HepG2 (cell line): ENCODE measurements around the gene ROMO1. TPM values are rescaled to one million over a fixed set of nuclear protein-coding genes. Genes with fewer than 3 reads are reported as not detected.

Source experiments
- BCL3 ChIP-seq: sonication (generic); formaldehyde crosslinking; IDR thresholded peaks from 2 replicates; pipeline ENCODE4 v1.5.1; 2020; ENCODE audit warnings: mild to moderate bottlenecking, missing genetic modification reagents, moderate library complexity
- CHD2 ChIP-seq: IDR thresholded peaks from 2 replicates; pipeline ENCODE4 v1.6.1; 2011; ENCODE audit warnings: low read depth, low read length, improper control_type of control experiment
- EEA1 ChIP-seq: sonication (generic); formaldehyde crosslinking; IDR thresholded peaks from 2 replicates; pipeline ENCODE4 v1.5.1; 2020; ENCODE audit warnings: mild to moderate bottlenecking, missing genetic modification reagents, borderline replicate concordance
- EP300 ChIP-seq, 3 experiments: sonication (generic) in 1 of 3; formaldehyde crosslinking in 1 of 3; IDR thresholded peaks; 2 replicates each; pipeline versions ENCODE4 v1.5.1 to v1.6.1; 2011 to 2020; ENCODE audit warnings: low read depth in 2 of 3, low read length in 2 of 3, borderline replicate concordance in 1 of 3, improper control_type of control experiment in 1 of 3, mild to moderate bottlenecking in 1 of 3, missing genetic modification reagents in 1 of 3, moderate library complexity in 1 of 3
- GABPB1 ChIP-seq: IDR thresholded peaks from 2 replicates; pipeline ENCODE4 v1.6.1; 2016; ENCODE audit warnings: mild to moderate bottlenecking, missing genetic modification reagents, moderate library complexity, missing compliant biosample characterization
- GMEB2 ChIP-seq: IDR thresholded peaks from 2 replicates; pipeline ENCODE4 v1.6.1; 2016; ENCODE audit warnings: missing biosample characterization, missing genetic modification reagents, low read depth
- HHEX ChIP-seq: IDR thresholded peaks from 2 replicates; pipeline ENCODE4 v1.6.1; 2016; ENCODE audit warnings: control low read depth
- KLF15 ChIP-seq: sonication (generic); formaldehyde crosslinking; IDR thresholded peaks from 2 replicates; pipeline ENCODE4 v1.8.1; 2023; ENCODE audit warnings: borderline replicate concordance, mild to moderate bottlenecking, inconsistent platforms, missing genetic modification reagents, mixed read lengths
- KMT2B ChIP-seq: IDR thresholded peaks from 2 replicates; pipeline ENCODE4 v1.6.1; 2016; ENCODE audit warnings: missing genetic modification reagents, missing compliant biosample characterization
- MYC ChIP-seq: sonication (generic); formaldehyde crosslinking; IDR thresholded peaks from 2 replicates; pipeline ENCODE4 v1.9.0; 2021; ENCODE audit warnings: missing genetic modification reagents, borderline replicate concordance
- PAWR ChIP-seq: sonication (generic); formaldehyde crosslinking; IDR thresholded peaks from 2 replicates; pipeline ENCODE4 v1.4.0; 2020; ENCODE audit warnings: missing genetic modification reagents, mild to moderate bottlenecking, borderline replicate concordance
- PRPF4 ChIP-seq: fragments of 200-400 bp; formaldehyde crosslinking; IDR thresholded peaks from 2 replicates; pipeline ENCODE4 v1.6.1; 2016; ENCODE audit warnings: low read length, low read depth; ENCODE audit not compliant: poor library complexity, severe bottlenecking
- SMARCC2 ChIP-seq: fragments of 450-650 bp; IDR thresholded peaks from 2 replicates; pipeline ENCODE4 v1.6.1; 2017; ENCODE audit warnings: antibody characterized with exemption, mild to moderate bottlenecking
- ZBTB26 ChIP-seq: IDR thresholded peaks from 2 replicates; pipeline ENCODE4 v1.6.1; 2016; ENCODE audit warnings: missing compliant biosample characterization, missing genetic modification reagents, borderline replicate concordance
- ZBTB3 ChIP-seq: sonication (generic); formaldehyde crosslinking; IDR thresholded peaks from 2 replicates; pipeline ENCODE4 v1.4.0; 2020; ENCODE audit warnings: low read depth, mild to moderate bottlenecking, moderate library complexity, missing genetic modification reagents, borderline replicate concordance
- ZBTB7B ChIP-seq: sonication (generic); formaldehyde crosslinking; IDR thresholded peaks from 2 replicates; pipeline ENCODE4 v1.4.0; 2020; ENCODE audit warnings: missing genetic modification reagents
- ZFX ChIP-seq: sonication (generic); formaldehyde crosslinking; IDR thresholded peaks from 2 replicates; pipeline ENCODE4 v1.4.0; 2020; ENCODE audit warnings: mild to moderate bottlenecking, low read depth, missing genetic modification reagents, moderate library complexity
- ZNF121 ChIP-seq: sonication (generic); formaldehyde crosslinking; IDR thresholded peaks from 2 replicates; pipeline ENCODE4 v1.5.0; 2020; ENCODE audit warnings: mild to moderate bottlenecking, missing genetic modification reagents
- ZNF124 ChIP-seq: sonication (generic); formaldehyde crosslinking; IDR thresholded peaks from 2 replicates; pipeline ENCODE4 v1.4.0; 2020; ENCODE audit warnings: missing genetic modification reagents
- ZNF138 ChIP-seq: sonication (generic); formaldehyde crosslinking; IDR thresholded peaks from 2 replicates; pipeline ENCODE4 v1.5.0; 2020; ENCODE audit warnings: mild to moderate bottlenecking, low read depth, missing genetic modification reagents
- ZNF225 ChIP-seq: sonication (generic); formaldehyde crosslinking; IDR thresholded peaks from 2 replicates; pipeline ENCODE4 v1.4.0; 2020; ENCODE audit warnings: mild to moderate bottlenecking, missing genetic modification reagents
- ZNF549 ChIP-seq: sonication (generic); formaldehyde crosslinking; IDR thresholded peaks from 2 replicates; pipeline ENCODE4 v1.5.0; 2020; ENCODE audit warnings: missing genetic modification reagents
- ZNF773 ChIP-seq: sonication (generic); formaldehyde crosslinking; IDR thresholded peaks from 2 replicates; pipeline ENCODE4 v1.4.0; 2020; ENCODE audit warnings: missing genetic modification reagents, borderline replicate concordance
- ZNF841 ChIP-seq: sonication (generic); formaldehyde crosslinking; IDR thresholded peaks from 2 replicates; pipeline ENCODE4 v1.8.1; 2023; ENCODE audit warnings: missing genetic modification reagents, borderline replicate concordance
- ZNF883 ChIP-seq: sonication (generic); formaldehyde crosslinking; IDR thresholded peaks from 2 replicates; pipeline ENCODE4 v1.5.1; 2020; ENCODE audit warnings: mild to moderate bottlenecking, missing genetic modification reagents; ENCODE audit errors: not compliant biosample characterization
- polyA plus RNA-seq, 8 experiments: library from polyadenylated mRNA; depleted of rRNA in 3 of 8; stranded (reverse) in 7 of 8; unstranded in 1 of 8; fragments of >200 nt; fragmentation: Illumina TruSeq in 4 of 8; extraction: Trizol in 4 of 8; gene quantifications; 2 replicates each; pipeline versions ENCODE4 v1.2.1 to v1.2.3, GENCODE V29; 2011 to 2016; ENCODE audit warnings: low read depth in 4 of 8, missing spikeins in 1 of 8, mixed read lengths in 1 of 8; ENCODE audit not compliant: insufficient read depth in 1 of 8
- total RNA-seq, 5 experiments: library from RNA; depleted of rRNA; stranded (reverse); fragments of >200 nt; fragmentation: Illumina TruSeq; extraction: Trizol; gene quantifications; 2 replicates each; pipeline ENCODE4 v1.2.3, GENCODE V29; 2016; ENCODE audit warnings: low read depth in 1 of 5

Gene ROMO1
- total and polyA plus RNA-seq, 2 of the 13 experiments (the other 11 are each of a cell fraction or from before 2014, with no cell fraction given) = 636 to 755 TPM

GRCh38 chr20:35699127-35699956 lies at the start of gene ROMO1, which contains the start of gene NFS1 (continued):
- TF ChIP-seq ZNF549 = peak; percentile 55
- peak; percentile 99 for TF ChIP-seq ZNF124 (CRISPR knock-in tag)
- peak; percentile 99 for TF ChIP-seq ZFX
- peak; percentile 68 for TF ChIP-seq CHD2
- peak; percentile 99 for TF ChIP-seq ZBTB7B (CRISPR knock-in tag)
- peak; percentile 100 for TF ChIP-seq KMT2B (CRISPR knock-in tag)
- TF ChIP-seq ZNF225 (CRISPR knock-in tag) = peak; percentile 99; the same call in 1 of the 2 replicates
- peak; percentile 98 for TF ChIP-seq MYC
- peak; percentile 99 for TF ChIP-seq ZNF883 (CRISPR knock-in tag)
- peak; percentile 19 to 54; a peak in 3 of 4 replicates for TF ChIP-seq EP300 (IDR thresholded peaks at IDR 0.05; ENCODE audit: low read depth in 2 of 2, low read length in 2 of 2)
- peak; percentile 69 for TF ChIP-seq EP300 (CRISPR knock-in tag; IDR thresholded peaks at IDR 0.05; ENCODE audit: borderline replicate concordance)
- TF ChIP-seq PAWR (CRISPR knock-in tag) = peak; percentile 86
- TF ChIP-seq SMARCC2 = no peak
- TF ChIP-seq ZNF138 = peak; percentile 98
- peak; percentile 6; the same call in 1 of the 2 replicates for TF ChIP-seq ZNF773 (CRISPR knock-in tag)
- TF ChIP-seq ZNF121 (CRISPR knock-in tag) = no peak; the same call in none of the 2 replicates
- TF ChIP-seq BCL3 (CRISPR knock-in tag) = peak; percentile 97; the same call in 1 of the 2 replicates
- peak; percentile 93 for TF ChIP-seq KLF15 (CRISPR knock-in tag)
- TF ChIP-seq ZBTB26 = peak; percentile 90
- no peak for TF ChIP-seq PRPF4
- TF ChIP-seq GMEB2 (CRISPR knock-in tag) = peak; percentile 83
- TF ChIP-seq GABPB1 (CRISPR knock-in tag) = peak; percentile 99
- TF ChIP-seq HHEX (CRISPR knock-in tag) = no peak
- TF ChIP-seq ZNF841 (CRISPR knock-in tag) = no peak
- TF ChIP-seq ZBTB3 (CRISPR knock-in tag) = peak; percentile 86; the same call in 1 of the 2 replicates
- TF ChIP-seq EEA1 (CRISPR knock-in tag) = peak; percentile 89
